SU-DHL-6 (cell line): ENCODE measurements around the gene CTF1.

Experiments used
- EZH2phosphoT487 ChIP-seq: fragments of 200-600 bp; sonication (generic), shearing (Covaris generic); conservative IDR thresholded peaks from 2 replicates; pipeline ENCODE4 v1.6.1; 2018; ENCODE audit warnings: mild to moderate bottlenecking, antibody characterized with exemption, low read length, moderate library complexity, mixed read lengths
- TF ChIP-seq, protein P1 (sequence below): fragments of 200-600 bp; sonication (generic); IDR thresholded peaks from one replicate; pipeline ENCODE4 v1.5.1; 2017; ENCODE audit warnings: antibody characterized with exemption, mild to moderate bottlenecking, low read length, moderate library complexity; ENCODE audit not compliant: insufficient read depth, poor library complexity, severe bottlenecking

DNA sequence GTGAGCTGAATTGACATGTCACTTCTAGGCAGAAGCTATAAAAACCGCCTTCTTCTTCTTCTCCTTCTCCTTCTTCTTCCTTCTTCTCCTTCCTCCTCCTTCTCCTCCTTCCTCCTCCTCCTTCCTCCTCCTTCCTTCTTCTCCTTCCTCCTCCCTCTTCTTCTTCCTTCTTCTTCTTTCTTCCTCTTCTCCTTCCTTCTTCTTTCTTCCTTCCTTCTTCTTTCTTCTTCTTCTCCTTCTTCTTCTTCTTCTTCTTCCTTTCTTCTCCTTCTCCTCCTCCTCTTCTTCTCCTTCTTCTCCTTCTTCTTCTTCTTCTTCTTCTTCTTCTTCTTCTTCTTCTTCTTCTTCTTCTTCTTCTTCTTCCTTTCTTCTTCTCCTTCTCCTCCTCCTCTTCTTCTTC lies 22.2 kb downstream of the CTF1 start:
- TF ChIP-seq, protein P1, sequence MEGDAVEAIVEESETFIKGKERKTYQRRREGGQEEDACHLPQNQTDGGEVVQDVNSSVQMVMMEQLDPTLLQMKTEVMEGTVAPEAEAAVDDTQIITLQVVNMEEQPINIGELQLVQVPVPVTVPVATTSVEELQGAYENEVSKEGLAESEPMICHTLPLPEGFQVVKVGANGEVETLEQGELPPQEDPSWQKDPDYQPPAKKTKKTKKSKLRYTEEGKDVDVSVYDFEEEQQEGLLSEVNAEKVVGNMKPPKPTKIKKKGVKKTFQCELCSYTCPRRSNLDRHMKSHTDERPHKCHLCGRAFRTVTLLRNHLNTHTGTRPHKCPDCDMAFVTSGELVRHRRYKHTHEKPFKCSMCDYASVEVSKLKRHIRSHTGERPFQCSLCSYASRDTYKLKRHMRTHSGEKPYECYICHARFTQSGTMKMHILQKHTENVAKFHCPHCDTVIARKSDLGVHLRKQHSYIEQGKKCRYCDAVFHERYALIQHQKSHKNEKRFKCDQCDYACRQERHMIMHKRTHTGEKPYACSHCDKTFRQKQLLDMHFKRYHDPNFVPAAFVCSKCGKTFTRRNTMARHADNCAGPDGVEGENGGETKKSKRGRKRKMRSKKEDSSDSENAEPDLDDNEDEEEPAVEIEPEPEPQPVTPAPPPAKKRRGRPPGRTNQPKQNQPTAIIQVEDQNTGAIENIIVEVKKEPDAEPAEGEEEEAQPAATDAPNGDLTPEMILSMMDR = no peak
- TF ChIP-seq EZH2phosphoT487 = no peak
